Spleen (tissue), 7 donors: ENCODE data around the gene TBC1D22B.

Source experiments
- POLR2A ChIP-seq, 3 donors: fragments of 450-650 bp; IDR thresholded peaks; one replicate each; pipeline ENCODE4 v1.5.1; 2017; ENCODE audit warnings: antibody characterized with exemption in 3 of 3, mild to moderate bottlenecking in 1 of 3
- POLR2AphosphoS5 ChIP-seq, 3 donors: sonication (generic); formaldehyde crosslinking; IDR thresholded peaks; one replicate each; pipeline ENCODE4 v1.5.1; 2017; ENCODE audit warnings: antibody characterized with exemption in 3 of 3
- TF ChIP-seq, protein P1 (sequence below), 11 experiments: fragments of 200-600 bp in 7 of 11; fragments of 450-650 bp in 4 of 11; sonication (generic) in 4 of 11; IDR thresholded peaks in 8 of 11; conservative IDR thresholded peaks in 3 of 11; 1 replicate in 7 of 11; 2 replicates in 4 of 11; pipeline versions ENCODE4 v1.4.0 to v1.8.0; 2016 to 2021; ENCODE audit warnings: antibody characterized with exemption in 11 of 11, inconsistent platforms in 4 of 11, mild to moderate bottlenecking in 1 of 11
- donor health status: DM: no; HTN: no; CAD: no; lungs with moderate emphysema.
- donor health status: DM: no; HTN: no; CAD: no.
- donor health status: DM: no; HTN: no; CAD: no.

- TF ChIP-seq POLR2AphosphoS5 (IDR thresholded peaks at IDR 0.05), result no peak
- TF ChIP-seq, protein P1, sequence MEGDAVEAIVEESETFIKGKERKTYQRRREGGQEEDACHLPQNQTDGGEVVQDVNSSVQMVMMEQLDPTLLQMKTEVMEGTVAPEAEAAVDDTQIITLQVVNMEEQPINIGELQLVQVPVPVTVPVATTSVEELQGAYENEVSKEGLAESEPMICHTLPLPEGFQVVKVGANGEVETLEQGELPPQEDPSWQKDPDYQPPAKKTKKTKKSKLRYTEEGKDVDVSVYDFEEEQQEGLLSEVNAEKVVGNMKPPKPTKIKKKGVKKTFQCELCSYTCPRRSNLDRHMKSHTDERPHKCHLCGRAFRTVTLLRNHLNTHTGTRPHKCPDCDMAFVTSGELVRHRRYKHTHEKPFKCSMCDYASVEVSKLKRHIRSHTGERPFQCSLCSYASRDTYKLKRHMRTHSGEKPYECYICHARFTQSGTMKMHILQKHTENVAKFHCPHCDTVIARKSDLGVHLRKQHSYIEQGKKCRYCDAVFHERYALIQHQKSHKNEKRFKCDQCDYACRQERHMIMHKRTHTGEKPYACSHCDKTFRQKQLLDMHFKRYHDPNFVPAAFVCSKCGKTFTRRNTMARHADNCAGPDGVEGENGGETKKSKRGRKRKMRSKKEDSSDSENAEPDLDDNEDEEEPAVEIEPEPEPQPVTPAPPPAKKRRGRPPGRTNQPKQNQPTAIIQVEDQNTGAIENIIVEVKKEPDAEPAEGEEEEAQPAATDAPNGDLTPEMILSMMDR (IDR thresholded peaks at IDR 0.05 in 8 of 11, conservative IDR thresholded peaks at IDR 0.05 in 3 of 11), result no peak
- no peak for TF ChIP-seq POLR2A (IDR thresholded peaks at IDR 0.05)
Observed at GRCh38 chr6:37309692-37310091, 52.1 kb downstream of the TBC1D22B start.
